ENCODE data around the gene NAPB. TPM values are rescaled to one million over a fixed set of nuclear protein-coding genes. Genes with fewer than 3 reads are reported as not detected.

NAPB gene
- total RNA-seq, 1 donor from 2014 or later: 14.0 TPM

Other genes with a start within 250 kb of the NAPB start
- 58.9 and 62.6 TPM in 2 replicates for gene NXT1, start 70.7 kb downstream of the NAPB start, total RNA-seq
- gene GZF1, start 59.3 kb downstream of the NAPB start, total RNA-seq: 10.6 and 12.6 TPM in 2 replicates
- not detected in 2 replicates for gene CSTL1, start 18.2 kb upstream of the NAPB start, total RNA-seq
- not detected in 2 replicates for gene CST11, start 31.4 kb upstream of the NAPB start, total RNA-seq
- gene CST8, start 69.6 kb upstream of the NAPB start, total RNA-seq: not detected in 2 replicates
- not detected in 2 replicates for gene CST9L, start 147.0 kb upstream of the NAPB start, total RNA-seq
- not detected in 2 replicates for gene CST9, start 184.4 kb upstream of the NAPB start, total RNA-seq
- gene CST3, start 216.5 kb upstream of the NAPB start, total RNA-seq: 0.31 and 0.61 TPM in 2 replicates

Measured in activated T-helper 1 cell treated with anti-CD3 and anti-CD28 coated beads, Interleukin-12 subunit alpha, Interleukin-12 subunit beta, Interleukin-2, Interleukin-4 antibody, amounts not matched to agents 30 ng/mL and 10 ng/mL and 1 ng/mL, durations not matched to agents 14 hours and 24 hours and 36 hours (primary cell).